Ureter (tissue), 1 donor: ENCODE data around the gene ERC2. TPM values are rescaled to one million over a fixed set of nuclear protein-coding genes. Genes with fewer than 3 reads are reported as not detected.

Experiments used
- DNase-seq: peaks from one replicate; pipeline ENCODE4 v3.0.0-alpha.2; 2020; ENCODE audit warnings: low spot score
- total RNA-seq: library from RNA; stranded (reverse); gene quantifications from one replicate; pipeline ENCODE4 v1.2.4, GENCODE V29; 2023
- donor health status: DM: yes; HTN: yes; CAD: no.

ERC2 gene
- total RNA-seq, 1 donor from 2014 or later, result 1.1 TPM

GRCh38 chr3:55795296-55795695, 673.0 kb downstream of the ERC2 start:
- DNase-seq, result no peak

- no peak for DNase-seq
Observed at GRCh38 chr3:55792742-55793141, 675.5 kb downstream of the ERC2 start.

- DNase-seq, result no peak
Observed at GRCh38 chr3:55792009-55792408, 676.3 kb downstream of the ERC2 start.

- no peak for DNase-seq
Observed at GRCh38 chr3:55790596-55791350, 677.5 kb downstream of the ERC2 start.

DNA sequence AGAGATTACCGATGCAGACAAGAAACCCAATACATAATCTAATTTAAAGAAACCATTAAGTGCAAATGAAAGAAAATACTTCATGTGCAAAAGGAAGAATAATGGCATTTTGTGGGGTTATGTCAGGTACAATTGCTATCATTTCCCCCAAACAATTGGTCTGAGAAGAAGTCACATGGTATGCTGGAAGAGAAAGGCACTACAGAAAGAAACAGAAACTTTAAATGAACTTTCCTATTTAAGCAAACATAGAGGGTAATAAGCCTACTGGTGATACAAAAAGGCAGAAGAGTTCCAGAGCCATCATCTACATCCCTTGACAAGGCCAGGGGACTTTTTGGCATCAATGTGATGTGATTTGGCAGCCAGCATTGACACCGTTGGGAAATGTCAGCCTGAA, 678.8 kb downstream of the ERC2 start:
- DNase-seq, result no peak

DNA sequence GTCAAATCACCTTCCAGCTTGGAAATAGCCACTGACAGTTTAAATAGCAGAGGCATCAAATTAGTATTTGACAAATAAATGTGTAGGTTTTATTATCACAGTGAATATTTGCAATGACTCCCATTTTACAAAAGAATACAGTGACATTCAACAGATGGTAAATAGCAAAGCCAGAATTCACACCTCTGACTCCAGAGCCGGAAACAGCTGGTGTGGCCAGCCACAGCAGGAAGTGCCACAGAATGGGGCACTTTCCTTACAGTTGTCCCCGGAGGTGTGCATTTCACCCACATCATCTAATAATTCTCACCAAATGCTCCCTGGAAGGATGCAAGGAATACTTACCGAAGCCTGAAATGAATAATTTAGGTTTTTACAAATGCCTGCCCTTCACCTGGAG, 685.5 kb downstream of the ERC2 start:
- DNase-seq, result no peak

DNA sequence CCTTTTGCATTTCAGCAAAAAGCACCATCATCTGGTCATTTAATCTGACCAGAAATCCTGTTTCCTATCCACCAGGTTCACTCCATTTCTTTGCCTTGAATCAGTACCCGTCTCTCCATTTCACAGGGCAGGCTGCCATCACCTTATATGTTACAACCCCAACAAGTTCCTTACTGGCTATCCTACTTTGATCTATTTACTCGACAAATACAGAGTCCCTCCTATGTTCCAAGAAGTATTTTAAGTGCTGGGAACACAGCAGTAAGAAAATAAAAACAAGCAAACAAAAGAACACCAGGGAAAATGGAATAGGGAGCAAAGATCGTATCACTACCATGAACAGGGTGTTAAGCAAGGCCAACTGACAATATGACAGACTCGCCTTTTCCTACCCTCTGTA, 685.9 kb downstream of the ERC2 start:
- DNase-seq, result no peak

GRCh38 chr3:55780913-55781312, 687.4 kb downstream of the ERC2 start:
- DNase-seq, result no peak

- no peak for DNase-seq
Observed at GRCh38 chr3:55779543-55779942, 688.7 kb downstream of the ERC2 start.

- DNase-seq, result no peak
Observed at GRCh38 chr3:55775366-55776154, 692.7 kb downstream of the ERC2 start.

DNA sequence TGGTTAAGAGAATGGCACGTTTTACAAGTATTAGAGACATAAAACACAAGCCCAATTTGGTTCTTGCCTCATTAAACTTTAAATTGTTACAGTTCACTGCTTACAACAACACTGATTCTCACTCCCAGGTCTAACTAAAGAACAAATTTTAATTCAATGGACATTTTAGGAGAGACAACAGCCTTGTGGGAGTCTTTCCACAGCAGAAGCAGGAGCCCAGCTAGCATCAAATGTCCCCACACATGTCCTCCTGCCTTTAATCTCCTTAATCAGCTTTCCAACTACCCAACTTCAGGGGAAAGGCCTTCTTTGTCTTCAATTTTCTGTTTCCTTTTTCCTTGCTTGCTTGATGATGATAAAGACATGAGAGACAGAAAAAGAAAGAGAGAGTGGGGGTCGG, 693.4 kb downstream of the ERC2 start:
- no peak for DNase-seq

DNA sequence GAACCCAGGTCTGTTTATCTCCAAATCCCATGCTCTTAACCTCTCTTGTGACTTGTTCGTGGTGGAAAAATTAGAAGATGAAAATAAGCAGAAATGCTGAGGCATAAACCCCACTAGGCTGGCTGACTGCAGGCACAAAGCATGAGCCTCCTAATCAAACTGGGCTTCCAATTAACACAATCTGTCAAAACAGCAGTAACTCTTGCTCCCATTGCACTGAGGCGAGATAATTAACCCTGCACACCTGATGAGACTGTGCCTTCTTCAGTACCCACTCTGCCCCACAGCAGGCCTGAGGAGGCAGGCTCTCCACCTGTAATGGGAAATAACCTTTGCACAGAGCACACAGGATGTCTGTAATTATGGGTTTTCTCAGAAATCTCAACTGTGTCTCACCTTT, 696.8 kb downstream of the ERC2 start:
- DNase-seq, result no peak

DNA sequence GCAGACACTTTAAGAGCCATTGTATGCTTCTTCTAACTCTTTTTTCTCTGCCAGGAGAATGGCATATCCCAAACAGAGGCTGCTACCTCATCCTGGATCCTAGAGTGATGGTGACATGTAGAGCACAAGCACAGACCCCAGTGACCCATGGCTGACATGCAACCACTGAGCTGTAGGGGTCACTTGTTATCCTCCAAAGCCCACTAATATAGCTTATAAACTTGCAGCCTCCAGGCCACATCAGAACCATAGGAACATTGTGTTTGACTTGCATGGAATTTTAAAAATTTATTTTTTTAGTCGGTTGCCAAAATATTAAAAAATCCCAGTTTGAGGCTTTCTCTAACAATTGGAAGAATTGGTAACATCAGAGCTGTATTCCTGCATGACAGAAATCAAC, 698.2 kb downstream of the ERC2 start:
- no peak for DNase-seq

GRCh38 chr3:55766753-55767152, 701.5 kb downstream of the ERC2 start:
- DNase-seq, result no peak

GRCh38 chr3:55765906-55766701, 702.2 kb downstream of the ERC2 start:
- no peak for DNase-seq

DNA sequence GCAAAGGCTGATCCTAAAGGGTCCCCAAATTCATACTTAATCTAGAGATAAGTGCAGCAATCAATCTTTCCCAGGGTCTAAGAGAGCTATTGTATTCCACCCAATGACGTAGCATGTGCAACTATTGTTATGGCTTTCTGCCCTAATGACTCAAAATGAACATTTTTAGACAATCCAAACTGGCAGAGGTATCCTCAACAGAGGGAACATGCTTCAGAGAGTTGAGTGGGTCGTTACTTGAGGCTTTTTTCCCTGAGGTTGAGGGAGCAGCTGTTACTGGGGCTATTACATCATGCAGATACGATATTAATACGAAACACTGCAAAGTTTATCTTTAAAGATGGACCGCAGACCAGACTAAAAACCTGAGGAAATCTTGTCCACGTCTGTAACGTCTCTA, 702.9 kb downstream of the ERC2 start:
- DNase-seq, result no peak

GRCh38 chr3:55756976-55757375, 711.3 kb downstream of the ERC2 start:
- no peak for DNase-seq

- DNase-seq, result no peak
Observed at GRCh38 chr3:55755516-55756205, 712.6 kb downstream of the ERC2 start.

DNA sequence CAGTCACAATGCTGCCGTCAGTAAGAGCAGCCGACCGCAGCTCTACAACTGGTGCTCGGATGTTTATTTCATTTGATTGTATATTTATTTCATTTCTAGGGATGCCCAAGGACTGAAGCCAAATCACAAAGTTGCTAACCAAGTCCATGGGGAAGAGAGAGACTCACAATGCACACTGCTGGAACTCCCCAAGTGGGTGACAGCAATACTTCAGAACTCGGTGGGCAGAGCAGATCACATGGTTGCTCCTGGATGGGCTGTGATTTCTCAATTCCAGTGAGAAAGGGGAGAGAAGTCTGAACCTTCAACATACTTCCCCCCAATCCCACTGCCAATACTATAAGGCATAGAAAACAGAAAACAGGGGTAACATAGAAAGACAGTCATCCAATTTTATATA, 715.4 kb downstream of the ERC2 start:
- DNase-seq, result no peak

- no peak for DNase-seq
Observed at GRCh38 chr3:55751730-55752129, 716.5 kb downstream of the ERC2 start.

DNA sequence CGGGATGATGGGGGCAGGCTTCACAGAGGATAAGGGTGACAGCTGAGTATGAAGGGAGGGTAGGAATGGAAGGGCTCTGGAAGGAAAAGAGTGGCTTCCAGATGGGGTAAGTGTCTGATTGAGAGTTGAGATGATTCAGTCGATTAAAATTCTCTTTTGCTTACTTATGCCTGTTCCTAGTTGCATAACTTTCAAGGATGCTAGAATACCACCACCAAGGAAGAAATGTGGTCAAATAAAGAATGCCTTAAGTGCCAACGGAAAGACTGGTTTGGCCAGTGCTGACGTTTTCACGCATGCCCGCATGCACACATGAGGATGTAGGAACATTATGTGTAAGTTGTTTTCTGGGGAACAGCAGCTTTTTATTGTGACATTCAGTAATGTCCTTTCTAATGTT, 717.7 kb downstream of the ERC2 start:
- peak; percentile 69 for DNase-seq

DNA sequence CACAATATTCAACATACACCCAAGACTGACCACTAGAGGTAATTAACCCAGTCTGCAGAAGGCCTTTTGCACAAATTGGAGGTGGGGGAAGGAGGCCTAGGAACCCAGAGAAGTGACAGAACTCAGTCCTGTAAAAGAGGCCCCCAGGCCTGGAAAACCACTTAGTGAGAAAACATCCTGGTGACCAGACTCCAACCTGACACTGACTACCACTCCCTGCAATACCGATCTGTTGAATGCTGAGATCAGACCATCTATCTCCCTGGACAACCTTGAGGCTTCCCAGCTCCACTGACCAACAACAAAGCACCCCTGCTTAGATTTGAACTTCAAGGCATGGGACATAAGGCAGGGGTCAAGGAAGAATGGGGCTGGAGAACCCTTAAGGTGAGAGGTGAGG, 719.2 kb downstream of the ERC2 start:
- DNase-seq, result no peak
